GM12878 (cell line): ENCODE measurements around the gene ANKRD24. TPM values are rescaled to one million over a fixed set of nuclear protein-coding genes. Genes with fewer than 3 reads are reported as not detected.

ENCODE experiments used
- ATF7 ChIP-seq: fragments of 450-650 bp; IDR thresholded peaks from 2 replicates; pipeline ENCODE4 v1.6.1; 2016; ENCODE audit warnings: low read depth, mild to moderate bottlenecking
- CREM ChIP-seq: IDR thresholded peaks from 2 replicates; pipeline ENCODE4 v1.6.1; 2014; ENCODE audit warnings: antibody characterized with exemption, low read depth
- EP300 ChIP-seq, 2 experiments: fragments of 150-350 bp in 1 of 2; IDR thresholded peaks; 2 replicates each; pipeline ENCODE4 v1.6.1; 2011 to 2012; ENCODE audit warnings: low read depth in 2 of 2, low read length in 2 of 2, borderline replicate concordance in 1 of 2, improper control_type of control experiment in 1 of 2, inconsistent platforms in 1 of 2; ENCODE audit not compliant: control insufficient read depth in 1 of 2
- FOS ChIP-seq: IDR thresholded peaks from 3 replicates; pipeline ENCODE4 v1.6.1; 2011; ENCODE audit warnings: borderline replicate concordance; ENCODE audit not compliant: insufficient read length; ENCODE audit errors: extremely low read depth
- HDAC6 ChIP-seq: fragments of 200-600 bp; sonication (generic); IDR thresholded peaks from one replicate; pipeline ENCODE4 v1.8.0; 2017; ENCODE audit warnings: antibody characterized with exemption; ENCODE audit not compliant: unreplicated experiment
- IKZF1 ChIP-seq: fragments of 450-650 bp; conservative IDR thresholded peaks from 2 replicates; pipeline ENCODE4 v1.6.1; 2017; ENCODE audit warnings: antibody characterized with exemption, mild to moderate bottlenecking
- NR2C1 ChIP-seq: fragments of 450-650 bp; IDR thresholded peaks from 2 replicates; pipeline ENCODE4 v1.6.1; 2017; ENCODE audit warnings: antibody characterized with exemption, mild to moderate bottlenecking, moderate library complexity
- POU2F2 ChIP-seq: IDR thresholded peaks from 3 replicates; pipeline ENCODE4 v1.6.1; 2011; ENCODE audit warnings: low read depth, mild to moderate bottlenecking, low read length, borderline replicate concordance
- RBBP5 ChIP-seq: fragments of 200-600 bp; sonication (generic); conservative IDR thresholded peaks from 2 replicates; pipeline ENCODE4 v1.6.1; 2016
- polyA plus RNA-seq, 11 experiments: library from polyadenylated mRNA; depleted of rRNA in 4 of 11; unstranded in 6 of 11; stranded (reverse) in 5 of 11; fragments of >200 nt; fragmentation: Nextera tagmentation in 4 of 11; fragmentation: Illumina TruSeq in 1 of 11; extraction: Ambion mirVana in 4 of 11; extraction: Trizol in 1 of 11; gene quantifications; 1 replicate in 1 of 11; 2 replicates in 10 of 11; pipeline versions ENCODE4 v1.2.1 to v1.2.3, GENCODE V29; 2011 to 2016; ENCODE audit warnings: inconsistent platforms in 2 of 11, missing spikeins in 2 of 11, low read depth in 1 of 11
- total RNA-seq, 4 experiments: library from RNA; depleted of rRNA in 3 of 4; stranded (reverse); fragments of >200 nt in 3 of 4; fragmentation: Illumina TruSeq in 1 of 4; extraction: Trizol in 1 of 4; gene quantifications; 2 replicates each; pipeline versions ENCODE4 v1.2.1 to v1.2.3, GENCODE V29; 2013 to 2021
- TF ChIP-seq, protein P1 (sequence below): fragments of 450-650 bp; formaldehyde crosslinking; IDR thresholded peaks from 2 replicates; pipeline ENCODE4 v1.5.0; 2022; ENCODE audit warnings: mild to moderate bottlenecking, missing genetic modification characterization

The ANKRD24 gene
- total and polyA plus RNA-seq, 10 of the 15 experiments (the other 5 are each of a cell fraction or from before 2014, with no cell fraction given): 0.02 to 0.59 (median 0.35) TPM; not detected in 1

DNA sequence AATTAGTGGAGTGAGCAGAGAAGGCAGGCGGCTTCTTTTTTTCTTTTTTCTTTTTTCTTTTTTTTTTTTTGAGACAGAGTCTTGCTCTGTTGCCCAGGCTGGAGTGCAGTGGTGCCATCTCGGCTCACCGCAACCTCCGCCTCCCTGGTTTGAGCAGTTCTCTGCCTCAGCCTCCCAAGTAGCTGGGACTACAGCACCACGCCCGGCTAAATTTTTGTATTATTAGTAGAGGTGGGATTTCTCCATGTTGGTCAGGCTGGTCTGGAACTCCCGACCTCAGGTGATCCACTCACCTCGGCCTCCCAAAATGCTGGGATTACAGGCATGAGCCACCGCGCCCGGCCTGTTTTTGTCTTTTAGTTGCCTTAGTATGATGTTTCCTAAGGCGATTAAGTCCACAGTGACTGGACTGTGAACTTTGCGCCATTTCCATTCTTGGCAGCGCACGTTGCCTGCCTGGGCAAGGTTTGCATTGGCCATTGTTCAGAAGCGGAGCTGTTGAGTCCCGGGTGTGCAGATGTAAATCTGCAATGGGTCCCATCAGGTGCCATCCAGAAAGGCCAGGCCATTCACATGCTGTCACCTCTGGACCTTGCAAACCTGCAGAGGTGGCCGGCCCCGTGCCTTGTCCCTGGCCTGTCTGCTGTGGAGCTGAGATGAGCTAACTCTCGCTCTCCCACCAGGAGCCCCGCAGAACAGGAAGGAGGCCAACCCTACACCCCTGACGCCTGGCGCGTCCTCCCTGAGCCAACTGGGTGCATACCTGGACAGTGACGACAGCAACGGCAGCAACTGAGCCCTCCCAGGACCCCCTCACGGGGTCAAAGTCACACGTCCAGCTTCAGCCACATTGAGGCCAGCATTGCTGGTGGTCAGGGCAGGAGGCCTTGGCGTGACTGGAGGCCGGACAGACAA is 85.7 kb downstream of the ANKRD24 start (continued):
- TF ChIP-seq, protein P1, sequence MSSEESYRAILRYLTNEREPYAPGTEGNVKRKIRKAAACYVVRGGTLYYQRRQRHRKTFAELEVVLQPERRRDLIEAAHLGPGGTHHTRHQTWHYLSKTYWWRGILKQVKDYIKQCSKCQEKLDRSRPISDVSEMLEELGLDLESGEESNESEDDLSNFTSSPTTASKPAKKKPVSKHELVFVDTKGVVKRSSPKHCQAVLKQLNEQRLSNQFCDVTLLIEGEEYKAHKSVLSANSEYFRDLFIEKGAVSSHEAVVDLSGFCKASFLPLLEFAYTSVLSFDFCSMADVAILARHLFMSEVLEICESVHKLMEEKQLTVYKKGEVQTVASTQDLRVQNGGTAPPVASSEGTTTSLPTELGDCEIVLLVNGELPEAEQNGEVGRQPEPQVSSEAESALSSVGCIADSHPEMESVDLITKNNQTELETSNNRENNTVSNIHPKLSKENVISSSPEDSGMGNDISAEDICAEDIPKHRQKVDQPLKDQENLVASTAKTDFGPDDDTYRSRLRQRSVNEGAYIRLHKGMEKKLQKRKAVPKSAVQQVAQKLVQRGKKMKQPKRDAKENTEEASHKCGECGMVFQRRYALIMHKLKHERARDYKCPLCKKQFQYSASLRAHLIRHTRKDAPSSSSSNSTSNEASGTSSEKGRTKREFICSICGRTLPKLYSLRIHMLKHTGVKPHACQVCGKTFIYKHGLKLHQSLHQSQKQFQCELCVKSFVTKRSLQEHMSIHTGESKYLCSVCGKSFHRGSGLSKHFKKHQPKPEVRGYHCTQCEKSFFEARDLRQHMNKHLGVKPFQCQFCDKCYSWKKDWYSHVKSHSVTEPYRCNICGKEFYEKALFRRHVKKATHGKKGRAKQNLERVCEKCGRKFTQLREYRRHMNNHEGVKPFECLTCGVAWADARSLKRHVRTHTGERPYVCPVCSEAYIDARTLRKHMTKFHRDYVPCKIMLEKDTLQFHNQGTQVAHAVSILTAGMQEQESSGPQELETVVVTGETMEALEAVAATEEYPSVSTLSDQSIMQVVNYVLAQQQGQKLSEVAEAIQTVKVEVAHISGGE (CRISPR knock-in tag): no peak
- TF ChIP-seq EP300 (IDR thresholded peaks at IDR 0.05; ENCODE audit: borderline replicate concordance in 1 of 2, control insufficient read depth in 1 of 2, low read depth in 2 of 2, low read length in 2 of 2) (no peak), RBBP5 (no peak), FOS (no peak), IKZF1 (no peak), HDAC6 (no peak), NR2C1 (no peak), ATF7 (no peak), CREM (no peak), POU2F2 (no peak)
- TF ChIP-seq, all 136 proteins: peak for 0
